ENCODE measurements around the gene SYT12.
"Not testable (repeated sequence)": the region's sequence is repeated elsewhere in the genome, so short reads cannot be mapped to it uniquely, and the experiment has no call there.

SYT12 gene

DNA sequence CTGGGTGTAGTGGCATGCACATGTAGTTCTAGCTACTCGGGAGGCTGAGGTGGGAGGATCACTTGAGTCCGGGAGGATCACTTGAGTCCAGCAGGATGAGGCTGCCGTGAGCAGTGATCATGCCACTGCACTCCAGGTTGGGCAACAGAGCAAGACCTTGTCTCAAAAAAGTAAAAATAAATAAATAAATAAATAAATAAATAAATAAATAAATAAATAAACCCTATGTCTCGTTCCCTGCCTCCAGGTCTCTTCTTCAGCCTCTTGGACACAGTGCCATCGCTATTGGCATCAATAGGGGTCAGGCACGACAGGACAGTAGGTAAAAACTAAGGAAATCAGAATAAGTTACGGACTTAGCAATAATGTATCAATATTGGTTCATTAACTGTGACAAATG is 23.4 kb upstream of the SYT12 start:
- FAIRE-seq, result no peak

DNA sequence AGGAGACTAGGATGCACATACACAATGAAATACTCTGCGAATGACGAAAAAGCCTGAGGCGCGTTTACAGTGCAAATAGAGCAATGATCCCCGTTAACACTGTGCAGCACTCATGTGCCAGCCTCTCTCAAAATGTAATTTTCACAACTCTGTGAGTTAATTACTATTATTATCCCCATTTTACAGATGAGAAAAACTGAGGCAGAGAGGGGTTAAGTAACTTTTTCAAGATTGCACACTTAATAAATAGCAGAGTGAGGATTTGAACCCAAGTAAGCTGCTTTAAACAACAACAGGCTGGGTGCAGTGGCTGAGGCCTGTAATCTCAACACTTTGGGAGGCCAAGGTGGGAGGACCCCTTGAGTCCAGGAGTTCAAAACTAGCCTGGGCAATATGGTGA is 21.6 kb upstream of the SYT12 start:
- FAIRE-seq, result no peak

DNA sequence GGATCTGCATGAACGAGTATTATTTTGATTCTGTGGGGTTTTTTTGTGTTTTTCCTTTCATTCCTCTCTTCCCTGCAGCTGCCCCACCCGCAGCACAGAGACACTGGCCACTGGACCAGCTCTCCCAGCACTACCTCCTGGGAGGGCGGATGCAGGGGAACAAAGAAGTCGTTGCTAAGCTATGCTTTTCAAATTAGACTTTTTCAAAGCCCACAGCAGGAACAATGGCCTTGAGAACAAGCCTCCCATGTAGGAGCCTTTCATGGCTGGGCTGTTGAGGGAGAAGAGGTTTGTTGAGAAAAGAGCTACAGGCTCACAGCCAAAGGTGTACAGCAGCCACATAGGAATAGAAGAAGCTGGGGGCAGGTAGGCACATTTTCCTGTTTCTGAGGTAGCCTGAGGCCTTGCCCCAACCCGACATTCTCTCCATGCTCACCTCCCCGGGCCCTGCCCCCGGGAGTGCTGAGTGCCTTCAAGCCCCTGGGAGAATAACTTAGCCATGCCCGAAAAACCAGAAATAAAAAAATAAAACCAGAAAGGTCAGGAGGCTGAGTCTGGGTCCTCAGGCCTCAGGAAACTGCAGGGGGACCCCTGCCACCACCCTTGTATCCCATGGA is 20.5 kb upstream of the SYT12 start:
- FAIRE-seq, result no peak

DNA sequence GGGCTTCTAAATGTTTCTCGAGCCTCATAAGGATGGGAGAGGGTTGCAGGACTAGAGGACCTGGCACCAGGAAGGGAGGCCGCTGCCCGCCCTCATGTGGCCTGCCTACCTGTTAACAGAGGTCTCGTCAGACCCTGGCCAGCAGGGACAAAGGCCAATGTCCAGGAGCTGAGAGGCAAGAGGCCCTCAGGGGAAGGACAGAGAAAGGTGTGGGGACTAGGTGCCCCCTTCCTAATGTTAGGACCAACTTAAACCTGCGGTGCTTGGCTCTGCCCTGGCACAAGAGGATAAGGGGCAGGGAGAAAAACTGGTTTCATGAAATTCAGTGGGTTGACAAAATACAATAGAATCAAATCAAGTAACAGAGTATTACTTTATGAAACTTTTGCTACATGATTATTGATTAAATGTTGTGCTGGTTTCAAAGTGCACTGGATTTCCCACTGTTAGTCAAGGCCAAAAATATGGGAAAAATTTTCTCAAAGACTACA is 20.0 kb upstream of the SYT12 start:
- FAIRE-seq, result no peak

DNA sequence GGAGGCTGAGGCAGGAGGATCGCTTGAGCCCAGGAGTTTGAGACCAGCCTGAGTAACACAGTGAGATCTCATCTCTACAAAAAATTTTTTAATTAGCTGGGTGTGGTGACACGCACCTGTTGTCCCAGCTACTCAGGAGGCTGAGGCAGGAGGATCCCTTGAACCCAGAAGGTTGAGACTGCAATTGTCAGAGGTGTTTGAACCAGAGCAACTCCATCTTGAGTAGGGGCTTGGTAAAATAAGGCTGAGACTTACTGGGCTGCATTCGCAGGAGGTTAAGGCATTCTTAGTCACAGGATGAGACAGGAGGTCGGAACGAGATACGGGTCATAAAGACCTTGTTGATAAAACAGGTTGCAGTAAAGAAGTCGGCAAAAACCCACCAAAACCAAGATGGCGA is 17.7 kb upstream of the SYT12 start:
- not testable (repeated sequence) for FAIRE-seq

DNA sequence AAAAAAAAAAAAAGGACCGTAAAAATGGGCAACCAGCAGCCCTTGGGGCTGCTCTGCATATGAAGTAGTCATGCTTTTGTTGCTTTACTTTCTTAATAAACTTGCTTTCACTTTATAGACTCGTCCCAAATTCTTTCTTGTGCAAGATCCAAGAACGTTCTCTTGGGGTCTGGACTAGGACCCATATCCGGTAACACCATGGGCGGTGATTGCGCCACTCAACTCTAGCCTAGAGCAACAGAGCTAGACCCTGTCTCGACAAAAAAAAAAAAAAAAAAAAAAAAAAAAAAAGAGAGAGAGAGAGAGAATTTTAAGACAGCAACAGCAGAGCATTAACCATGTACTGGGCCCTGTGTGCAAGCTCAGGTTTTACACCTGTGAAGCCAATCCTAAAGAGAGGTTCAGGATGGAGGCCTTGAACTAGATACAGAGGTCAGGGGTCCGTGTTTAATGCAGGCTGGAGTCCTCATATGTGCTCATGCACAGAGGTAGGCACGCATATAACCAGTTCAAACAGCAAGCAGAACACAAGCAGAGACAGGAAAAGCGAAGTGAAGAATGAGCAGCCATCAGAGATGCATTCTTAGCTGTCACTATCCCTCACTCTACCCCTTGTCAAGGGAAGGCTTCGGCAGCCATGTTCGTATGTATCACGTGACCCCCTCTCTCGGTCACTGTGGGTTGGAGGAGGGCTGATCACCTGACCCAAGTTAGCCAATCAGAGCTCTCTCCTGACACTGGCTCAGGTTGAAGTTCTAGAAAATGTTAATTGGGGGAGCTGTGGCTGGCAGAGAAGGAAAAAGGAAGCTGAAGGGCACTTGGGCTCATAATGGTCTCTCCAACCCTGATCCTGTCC is 16.7 kb upstream of the SYT12 start:
- no peak for FAIRE-seq

DNA sequence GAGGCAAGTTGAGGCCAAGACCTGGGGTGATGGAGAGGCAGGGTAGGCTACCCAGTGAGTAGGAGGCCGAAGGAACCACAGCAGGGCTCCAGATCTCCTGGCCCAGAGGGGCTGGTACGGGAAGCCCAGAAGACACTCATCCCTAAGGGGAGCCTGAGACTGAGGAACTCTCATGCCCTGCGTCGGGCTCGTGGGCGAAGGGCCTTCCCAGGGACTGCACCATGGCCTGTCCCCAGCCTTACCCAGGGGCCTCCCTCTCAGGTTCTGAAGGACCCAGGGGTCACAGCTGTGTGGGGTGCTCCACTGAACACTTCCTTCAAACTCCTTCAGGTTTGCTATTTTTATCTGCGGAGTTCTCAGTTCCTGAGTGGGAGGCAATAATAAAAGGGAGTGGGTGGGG is 15.8 kb upstream of the SYT12 start:
- no peak for FAIRE-seq

DNA sequence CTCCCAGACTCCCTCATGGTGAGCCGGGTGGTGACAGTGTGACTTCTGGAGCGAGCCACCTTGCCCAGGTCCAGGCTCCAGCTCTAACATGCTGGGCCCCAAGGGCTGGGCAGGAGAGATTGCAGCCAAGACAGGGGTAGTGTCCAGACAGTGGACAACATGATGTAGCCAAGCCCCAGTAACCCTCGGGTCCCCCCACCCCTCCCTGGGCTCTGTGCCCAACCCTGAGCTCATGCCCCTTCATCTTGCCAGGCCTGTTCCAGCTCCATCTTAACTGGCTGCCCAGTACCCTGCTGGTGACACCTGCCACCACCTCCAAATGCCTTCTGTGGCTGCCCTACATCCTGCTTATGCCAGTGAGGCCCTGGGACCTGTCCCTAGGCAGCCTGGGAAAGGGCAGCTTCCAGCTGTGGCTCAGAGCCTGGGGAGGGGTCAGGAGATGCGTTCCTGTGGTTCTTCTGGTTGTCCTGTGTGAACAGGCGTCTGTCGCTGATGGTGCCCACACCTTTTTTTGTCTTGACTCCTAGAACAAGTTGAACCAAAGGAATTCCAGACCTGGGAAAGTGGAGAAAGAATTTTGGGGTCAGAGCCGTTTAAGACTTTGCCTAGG is 12.5 kb upstream of the SYT12 start:
- no peak for FAIRE-seq

DNA sequence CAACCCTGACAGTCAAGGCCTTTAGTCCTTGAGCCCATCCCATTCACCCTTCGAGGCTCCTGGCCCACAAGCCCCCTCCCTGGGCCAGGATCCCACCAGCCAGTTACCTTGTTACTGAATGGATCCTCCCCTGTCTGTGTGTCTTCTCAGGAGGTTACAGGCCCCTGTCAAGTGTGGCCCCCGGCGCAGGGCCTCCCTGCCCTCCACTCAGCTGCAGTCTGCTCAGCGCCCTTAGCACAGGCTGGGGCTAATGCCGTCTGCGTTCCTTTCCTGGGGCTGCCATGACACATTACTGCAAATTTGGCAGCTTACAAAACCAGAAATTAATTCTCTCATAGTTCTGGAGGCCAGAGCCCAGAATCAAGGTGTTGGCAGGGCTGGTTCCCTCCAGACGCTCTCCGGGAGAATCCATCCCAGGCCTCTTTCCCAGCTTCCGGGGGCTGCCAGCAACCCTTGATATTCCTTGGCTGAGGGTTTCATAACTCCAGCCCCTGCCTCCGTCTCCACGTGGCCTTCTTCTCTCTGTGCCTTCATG is 9.4 kb upstream of the SYT12 start:
- no peak for FAIRE-seq

DNA sequence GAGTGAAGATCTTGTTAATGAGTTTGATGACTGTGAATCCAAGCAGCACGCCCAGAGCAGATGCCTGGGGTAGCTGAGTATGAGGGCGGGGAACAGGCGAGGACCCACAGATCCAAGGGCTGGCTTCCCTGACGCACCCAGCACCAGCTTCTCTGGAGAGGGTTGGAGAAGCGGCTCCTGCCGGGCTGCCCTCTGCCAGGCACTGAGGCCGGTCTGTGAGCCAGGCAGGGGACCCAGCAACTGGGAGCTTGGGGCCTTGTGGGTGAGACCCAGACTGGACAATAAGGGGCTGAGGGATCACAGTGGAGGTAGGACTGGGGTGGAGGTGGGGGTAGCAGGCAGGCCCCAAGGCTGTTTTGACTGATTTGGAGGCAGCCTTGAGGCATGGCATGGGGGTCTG is 8.6 kb upstream of the SYT12 start:
- FAIRE-seq, result no peak

DNA sequence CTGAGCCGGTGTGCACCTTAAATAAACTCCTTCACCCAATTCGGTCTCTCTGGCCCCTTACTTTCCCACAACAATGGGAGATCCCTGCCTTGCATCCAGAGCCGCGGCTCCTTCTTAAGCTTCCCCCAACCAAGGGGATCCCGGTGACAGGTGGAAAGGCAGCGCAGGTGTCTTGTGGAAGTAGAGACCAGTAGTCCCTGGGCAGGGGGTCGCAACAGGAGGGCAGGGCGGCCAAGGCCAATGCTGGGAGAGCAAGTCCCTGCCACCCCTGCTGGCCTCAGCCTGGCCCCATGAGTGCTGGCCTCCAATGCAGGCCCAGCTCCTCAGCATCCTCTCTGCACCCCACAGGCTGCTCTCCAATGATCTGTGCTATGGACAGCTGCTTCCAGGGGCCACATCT is 7.9 kb upstream of the SYT12 start:
- no peak for FAIRE-seq

DNA sequence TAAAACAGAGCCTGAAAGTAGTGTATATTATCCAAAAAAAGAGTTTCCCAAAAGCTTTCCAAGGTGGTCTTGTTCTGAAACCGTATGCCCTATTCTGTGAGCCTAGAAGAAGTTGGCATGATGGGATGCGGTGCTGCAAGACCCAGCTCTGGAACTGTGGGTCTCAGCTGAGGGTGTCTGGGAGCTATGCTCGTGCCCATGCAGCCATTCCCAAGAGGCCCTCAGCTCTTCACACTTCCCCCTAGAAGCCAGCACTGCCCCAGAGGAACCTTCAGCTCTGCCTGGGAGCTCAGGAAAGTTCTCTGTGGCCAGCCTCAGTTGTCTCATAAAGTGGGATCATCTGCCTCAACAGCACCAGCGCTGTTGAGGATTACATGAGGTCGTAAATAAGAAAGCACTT is 6.4 kb upstream of the SYT12 start:
- FAIRE-seq, result no peak

DNA sequence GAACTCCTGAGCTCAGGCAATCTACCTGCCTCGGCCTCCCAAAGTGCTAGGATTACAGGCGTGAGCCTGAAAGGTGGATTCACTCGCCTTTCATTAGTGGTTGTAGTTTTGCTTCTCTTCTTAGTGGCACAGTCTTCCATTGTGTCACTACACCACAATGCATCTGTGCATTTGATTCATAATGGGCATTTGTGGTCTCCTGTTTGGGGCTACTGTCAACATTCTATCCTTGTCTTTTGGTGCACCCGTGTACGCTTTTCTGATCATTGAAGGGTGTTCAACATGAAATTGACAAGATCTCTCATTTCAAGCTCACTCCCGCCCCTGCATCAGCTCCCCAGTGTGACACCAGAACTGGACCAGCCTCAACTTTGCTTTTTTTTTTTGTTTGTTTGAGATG is 2.0 kb upstream of the SYT12 start:
- no peak for FAIRE-seq

DNA sequence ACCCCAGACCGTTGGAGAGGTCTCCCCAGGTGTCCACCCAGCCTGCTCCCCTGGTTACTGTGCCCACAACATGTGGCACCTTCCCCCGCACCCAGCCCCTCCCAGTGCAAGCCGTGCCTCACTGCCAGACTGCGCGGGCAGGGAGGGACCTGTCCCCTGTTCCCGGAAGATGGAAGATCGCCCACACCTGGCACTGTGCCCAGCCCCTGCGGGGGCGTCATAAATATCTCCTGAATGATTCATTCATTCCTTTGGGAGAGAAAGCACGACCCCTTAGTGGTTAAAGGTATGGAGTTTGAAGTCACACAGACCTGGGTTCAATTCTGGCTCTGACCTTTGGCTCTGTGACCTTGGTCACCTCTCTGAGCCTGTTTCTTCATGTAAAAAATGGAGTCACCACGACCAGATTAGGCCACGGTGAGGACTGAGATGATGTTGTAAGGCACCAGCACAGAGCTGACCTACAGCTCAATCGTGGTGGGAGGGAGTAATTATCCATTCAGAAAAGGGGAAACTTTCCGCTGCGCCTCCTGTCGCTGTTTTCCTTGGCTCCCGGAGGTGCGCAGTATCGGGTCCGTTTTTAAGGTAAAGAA is 497 bp upstream of the SYT12 start:
- FAIRE-seq, result no peak

DNA sequence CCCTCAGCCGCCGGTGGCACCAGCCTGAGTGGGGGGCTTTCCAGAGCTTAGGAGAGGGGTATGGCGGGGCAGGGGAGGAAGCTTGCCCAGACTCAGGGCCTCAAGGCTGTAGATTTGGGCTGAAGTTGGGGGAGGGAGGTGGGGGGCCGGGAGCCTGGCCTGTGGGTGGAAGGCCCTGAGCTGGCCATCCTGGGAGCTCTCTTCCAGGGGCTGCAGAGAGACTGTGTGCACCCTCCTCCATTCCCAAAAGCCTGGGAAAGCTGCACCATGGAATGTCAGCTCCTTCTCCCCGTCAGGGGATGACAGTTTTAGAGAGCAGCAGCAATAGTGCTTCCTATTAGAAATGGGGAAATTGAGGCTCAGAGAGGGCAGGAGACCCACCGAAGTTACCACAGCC is 1.0 kb downstream of the SYT12 start:
- FAIRE-seq, result no peak

DNA sequence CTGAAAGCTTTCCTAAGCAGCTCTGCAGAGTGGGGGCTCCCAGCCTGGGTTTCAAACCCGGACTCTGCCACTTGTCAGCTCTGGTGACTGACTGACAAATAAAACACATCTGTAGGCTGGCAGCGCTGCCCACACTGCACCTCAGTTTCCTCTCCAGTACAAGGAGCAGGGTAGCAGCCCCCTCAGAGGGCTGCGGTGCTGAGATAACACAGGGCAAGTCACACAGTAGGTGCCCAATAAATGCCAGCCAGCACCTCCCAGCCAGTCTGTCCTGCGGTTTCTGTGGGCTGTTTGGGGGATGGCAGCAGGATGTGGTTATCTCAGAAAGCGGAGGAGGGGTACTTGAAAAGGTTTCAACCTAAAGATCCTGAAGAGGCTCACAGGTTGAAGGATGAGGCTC is 1.5 kb downstream of the SYT12 start:
- no peak for FAIRE-seq

DNA sequence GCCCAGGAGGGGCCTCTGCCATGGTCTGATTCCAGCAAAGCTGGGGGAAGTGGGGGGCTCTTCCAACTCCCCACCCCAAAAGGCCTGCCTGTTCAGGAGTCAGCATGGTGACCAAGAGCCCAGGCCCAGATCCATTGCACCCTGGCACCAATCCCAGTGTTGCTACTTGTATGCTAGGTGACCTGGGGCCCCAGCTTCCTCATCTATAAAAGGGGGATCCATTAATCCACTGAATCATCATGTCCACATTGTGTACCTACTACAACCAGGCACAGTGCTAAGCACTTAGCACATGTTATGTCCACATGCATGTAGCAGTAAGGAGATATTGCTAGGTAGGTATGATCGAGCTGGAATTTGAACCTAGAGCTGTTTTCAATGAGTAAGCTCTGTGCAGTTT is 2.0 kb downstream of the SYT12 start:
- FAIRE-seq, result no peak

DNA sequence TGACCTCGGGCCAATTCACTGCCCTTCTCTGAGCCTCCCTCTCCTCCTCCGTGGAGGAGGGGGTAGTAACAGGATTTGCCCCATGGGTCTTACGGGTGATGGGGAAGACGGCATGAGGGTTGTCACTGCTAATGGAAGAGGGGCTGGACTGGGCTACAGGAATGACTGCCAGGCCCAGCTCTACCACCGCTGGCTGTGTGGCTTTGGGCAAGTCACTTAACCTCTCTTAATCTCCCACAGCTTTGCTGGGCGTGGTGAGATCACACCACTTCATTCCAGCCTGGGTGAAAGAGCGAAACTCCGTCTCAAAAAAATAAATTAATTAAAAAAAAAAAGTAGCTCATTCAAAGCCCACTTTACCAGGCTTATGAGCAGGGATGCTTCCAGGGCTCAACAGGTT is 2.8 kb downstream of the SYT12 start:
- no peak for FAIRE-seq

DNA sequence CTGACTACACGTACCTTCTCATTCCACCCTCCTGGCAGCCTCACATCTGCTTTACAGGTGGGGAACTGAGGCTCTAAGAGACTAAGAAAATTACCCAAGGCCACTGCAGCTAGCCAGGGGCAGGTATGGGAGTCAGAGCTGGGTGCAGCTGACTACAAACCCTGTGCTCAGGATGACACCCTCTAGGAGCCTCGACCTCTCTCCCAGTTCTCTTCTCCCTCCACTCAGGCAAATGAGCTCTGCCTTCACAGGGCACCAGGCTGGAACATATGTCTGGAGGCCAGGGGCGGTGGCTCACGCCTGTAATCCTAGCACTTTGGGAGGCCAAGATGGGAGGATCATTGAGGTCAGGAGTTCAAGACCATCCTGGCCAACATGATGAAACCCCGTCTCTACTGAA is 4.0 kb downstream of the SYT12 start:
- FAIRE-seq, result no peak

DNA sequence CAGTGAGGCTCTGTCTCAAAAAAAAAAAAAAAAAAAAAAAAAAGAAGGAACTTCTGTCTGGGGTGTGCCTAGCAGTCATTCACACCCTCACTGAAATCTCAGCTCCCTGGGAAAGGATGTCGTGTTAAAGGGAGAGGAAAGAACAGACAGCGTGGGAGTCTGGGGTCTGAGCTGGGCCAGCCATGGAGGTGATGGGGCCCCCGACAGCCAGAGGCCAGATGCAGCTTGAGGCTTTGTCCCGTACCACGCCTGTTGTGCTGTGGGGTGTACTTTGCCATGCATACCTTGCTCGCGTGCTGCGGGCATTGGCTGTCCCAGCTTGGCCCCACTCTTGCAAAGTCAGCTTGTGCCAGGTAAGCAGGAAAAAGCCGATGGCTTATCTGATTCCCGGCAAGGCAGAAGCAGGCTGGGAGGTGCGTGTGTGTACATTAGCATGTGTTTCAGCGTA is 4.6 kb downstream of the SYT12 start:
- FAIRE-seq, result no peak

DNA sequence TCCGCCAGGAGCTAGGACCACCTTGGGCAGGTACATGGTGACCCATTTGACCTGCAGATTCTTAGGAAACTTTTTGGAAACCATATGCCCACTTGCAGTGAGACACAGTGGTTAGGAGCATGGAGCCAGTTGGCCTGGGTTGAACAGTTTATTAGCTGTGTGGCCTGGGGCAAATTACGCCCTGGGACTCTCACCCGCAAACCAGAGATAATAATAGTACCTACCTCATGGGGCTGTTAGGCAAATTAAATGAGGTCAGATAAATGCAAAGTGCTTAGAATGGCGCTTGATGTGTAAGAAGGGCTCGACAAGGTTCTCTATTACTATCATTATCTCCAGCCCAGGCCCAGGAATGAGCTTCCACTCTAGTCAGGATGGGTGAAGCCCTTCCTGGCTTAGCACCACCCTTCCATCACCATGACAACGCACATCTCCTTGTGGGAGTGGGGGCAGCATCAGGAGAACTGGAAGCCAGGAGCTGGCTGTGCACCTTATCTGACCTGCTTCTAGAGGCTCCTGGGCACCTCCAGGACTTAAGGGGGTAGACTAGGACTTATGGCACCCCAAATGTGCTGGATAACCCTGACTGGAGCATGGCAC is 5.1 kb downstream of the SYT12 start:
- no peak for FAIRE-seq

DNA sequence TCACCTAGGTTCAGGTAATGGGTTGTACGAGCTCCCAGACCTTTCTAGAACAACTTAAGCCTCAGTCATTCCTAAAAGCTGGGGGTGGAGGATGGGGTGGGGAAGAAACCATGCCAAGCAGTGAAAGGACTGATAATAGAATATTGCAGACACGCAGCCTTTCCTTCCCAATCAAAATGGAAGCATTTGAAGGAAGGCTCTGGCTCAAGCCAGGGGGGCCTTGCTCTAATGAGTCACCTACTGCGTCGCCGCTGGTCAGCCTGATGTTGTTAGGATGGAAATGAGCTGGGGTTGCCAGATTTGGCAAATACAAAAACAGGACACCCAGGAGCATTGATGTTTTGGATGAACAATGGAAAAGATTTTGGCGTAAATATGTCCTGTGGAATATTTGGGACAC is 6.2 kb downstream of the SYT12 start:
- FAIRE-seq, result no peak

DNA sequence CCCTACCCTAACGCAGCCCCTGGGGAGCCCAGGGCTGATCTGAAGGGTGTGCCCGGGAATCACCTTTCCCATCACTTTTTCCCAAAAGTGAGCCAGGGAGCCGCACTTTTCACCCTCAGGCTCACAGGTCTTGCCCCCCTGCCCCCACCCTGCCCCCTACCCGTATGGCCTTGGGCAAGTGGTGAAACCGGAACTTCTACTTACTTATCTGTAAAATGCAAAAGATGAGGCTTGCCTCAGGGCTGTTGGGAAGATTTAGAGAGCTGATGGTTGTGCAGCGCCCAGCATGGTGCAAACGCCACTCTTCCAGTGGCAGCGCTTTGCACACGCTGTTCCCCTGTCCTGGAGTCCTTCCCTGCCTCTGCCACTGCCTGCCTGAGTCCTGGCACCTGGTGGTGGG is 8.0 kb downstream of the SYT12 start:
- FAIRE-seq, result no peak

Data from islet of Langerhans (tissue), 1 donor.